ENCODE data around the gene EWSR1. TPM values are rescaled to one million over a fixed set of nuclear protein-coding genes. Genes with fewer than 3 reads are reported as not detected.

The EWSR1 gene
- polyA plus RNA-seq, 1 donor from 2014 or later = 277 TPM

DNA sequence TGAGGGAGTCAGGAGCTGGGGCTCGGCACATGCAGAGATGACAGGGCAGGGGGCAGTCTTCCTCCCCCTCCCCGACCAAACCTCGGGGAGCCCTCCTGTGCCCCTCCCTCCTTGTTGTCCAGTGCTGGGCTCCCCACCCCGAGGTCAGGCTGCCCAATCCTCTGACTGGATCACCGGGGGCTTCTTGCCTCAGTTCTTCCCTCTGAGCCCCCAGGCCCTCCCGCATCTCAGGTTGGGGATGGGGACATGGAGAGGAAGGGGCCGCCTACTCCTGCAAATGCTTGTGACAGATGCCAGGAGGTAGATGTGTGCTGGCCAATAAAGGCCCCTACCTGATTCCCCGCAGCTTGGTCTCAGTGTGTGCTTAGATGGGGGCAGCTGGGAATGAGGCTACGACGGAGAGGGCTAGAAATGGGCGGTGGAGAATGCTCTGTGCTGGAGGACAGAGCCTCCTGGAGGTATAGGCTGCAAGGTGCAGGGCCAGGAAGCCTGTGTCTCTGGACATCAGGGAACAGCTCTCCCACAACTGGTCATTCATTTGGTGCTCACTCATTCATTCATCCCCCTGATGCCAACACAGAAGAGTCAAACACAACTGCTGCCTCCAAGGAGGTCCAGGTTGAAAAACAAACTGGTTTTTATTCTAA, 8.7 kb upstream of the EWSR1 start:
- no peak overlapping the region for H2AFZ ChIP-seq (ENCODE audit: low read depth, low read length)
- H3K4me2 ChIP-seq (ENCODE audit: low read length) = no peak overlapping the region
- H4K20me1 ChIP-seq (ENCODE audit: insufficient read depth) = no peaks in the 10 kb centered on the region
- no peak overlapping the region for H3K9ac ChIP-seq (ENCODE audit: low read length)
- no peak overlapping the region for H3K27ac ChIP-seq (ENCODE audit: low read length)
- H3K9me3 ChIP-seq (ENCODE audit: low read length) = no peaks in the 10 kb centered on the region
- no peaks in the 10 kb centered on the region for H3K9me2 ChIP-seq (ENCODE audit: insufficient read depth, low read length)
- no peaks in the 10 kb centered on the region for H3K79me2 ChIP-seq (replicated peaks; ENCODE audit: insufficient read depth, low read length)
- TF ChIP-seq SMC3 (conservative IDR thresholded peaks at IDR 0.05; ENCODE audit: poor library complexity) = no peak
- TF ChIP-seq RAD21 (conservative IDR thresholded peaks at IDR 0.05) = no peak
- TF ChIP-seq TAF1 (IDR thresholded peaks at IDR 0.05; ENCODE audit: low read depth) = no peak
- TF ChIP-seq, protein P1, sequence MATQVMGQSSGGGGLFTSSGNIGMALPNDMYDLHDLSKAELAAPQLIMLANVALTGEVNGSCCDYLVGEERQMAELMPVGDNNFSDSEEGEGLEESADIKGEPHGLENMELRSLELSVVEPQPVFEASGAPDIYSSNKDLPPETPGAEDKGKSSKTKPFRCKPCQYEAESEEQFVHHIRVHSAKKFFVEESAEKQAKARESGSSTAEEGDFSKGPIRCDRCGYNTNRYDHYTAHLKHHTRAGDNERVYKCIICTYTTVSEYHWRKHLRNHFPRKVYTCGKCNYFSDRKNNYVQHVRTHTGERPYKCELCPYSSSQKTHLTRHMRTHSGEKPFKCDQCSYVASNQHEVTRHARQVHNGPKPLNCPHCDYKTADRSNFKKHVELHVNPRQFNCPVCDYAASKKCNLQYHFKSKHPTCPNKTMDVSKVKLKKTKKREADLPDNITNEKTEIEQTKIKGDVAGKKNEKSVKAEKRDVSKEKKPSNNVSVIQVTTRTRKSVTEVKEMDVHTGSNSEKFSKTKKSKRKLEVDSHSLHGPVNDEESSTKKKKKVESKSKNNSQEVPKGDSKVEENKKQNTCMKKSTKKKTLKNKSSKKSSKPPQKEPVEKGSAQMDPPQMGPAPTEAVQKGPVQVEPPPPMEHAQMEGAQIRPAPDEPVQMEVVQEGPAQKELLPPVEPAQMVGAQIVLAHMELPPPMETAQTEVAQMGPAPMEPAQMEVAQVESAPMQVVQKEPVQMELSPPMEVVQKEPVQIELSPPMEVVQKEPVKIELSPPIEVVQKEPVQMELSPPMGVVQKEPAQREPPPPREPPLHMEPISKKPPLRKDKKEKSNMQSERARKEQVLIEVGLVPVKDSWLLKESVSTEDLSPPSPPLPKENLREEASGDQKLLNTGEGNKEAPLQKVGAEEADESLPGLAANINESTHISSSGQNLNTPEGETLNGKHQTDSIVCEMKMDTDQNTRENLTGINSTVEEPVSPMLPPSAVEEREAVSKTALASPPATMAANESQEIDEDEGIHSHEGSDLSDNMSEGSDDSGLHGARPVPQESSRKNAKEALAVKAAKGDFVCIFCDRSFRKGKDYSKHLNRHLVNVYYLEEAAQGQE (IDR thresholded peaks at IDR 0.05; ENCODE audit: borderline replicate concordance) = no peak
- no peak for TF ChIP-seq MXI1 (conservative IDR thresholded peaks at IDR 0.05; ENCODE audit: poor library complexity, severe bottlenecking)
- no peak for TF ChIP-seq POLR2AphosphoS5 (IDR thresholded peaks at IDR 0.05)
- TF ChIP-seq, protein P2, sequence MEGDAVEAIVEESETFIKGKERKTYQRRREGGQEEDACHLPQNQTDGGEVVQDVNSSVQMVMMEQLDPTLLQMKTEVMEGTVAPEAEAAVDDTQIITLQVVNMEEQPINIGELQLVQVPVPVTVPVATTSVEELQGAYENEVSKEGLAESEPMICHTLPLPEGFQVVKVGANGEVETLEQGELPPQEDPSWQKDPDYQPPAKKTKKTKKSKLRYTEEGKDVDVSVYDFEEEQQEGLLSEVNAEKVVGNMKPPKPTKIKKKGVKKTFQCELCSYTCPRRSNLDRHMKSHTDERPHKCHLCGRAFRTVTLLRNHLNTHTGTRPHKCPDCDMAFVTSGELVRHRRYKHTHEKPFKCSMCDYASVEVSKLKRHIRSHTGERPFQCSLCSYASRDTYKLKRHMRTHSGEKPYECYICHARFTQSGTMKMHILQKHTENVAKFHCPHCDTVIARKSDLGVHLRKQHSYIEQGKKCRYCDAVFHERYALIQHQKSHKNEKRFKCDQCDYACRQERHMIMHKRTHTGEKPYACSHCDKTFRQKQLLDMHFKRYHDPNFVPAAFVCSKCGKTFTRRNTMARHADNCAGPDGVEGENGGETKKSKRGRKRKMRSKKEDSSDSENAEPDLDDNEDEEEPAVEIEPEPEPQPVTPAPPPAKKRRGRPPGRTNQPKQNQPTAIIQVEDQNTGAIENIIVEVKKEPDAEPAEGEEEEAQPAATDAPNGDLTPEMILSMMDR (IDR thresholded peaks at IDR 0.05; ENCODE audit: poor library complexity, severe bottlenecking) = no peak
- no peaks in the 10 kb centered on the region for H3F3A ChIP-seq (ENCODE audit: insufficient read depth, low read length, poor library complexity, severe bottlenecking)
- H3K27me3 ChIP-seq (ENCODE audit: insufficient read depth, low read depth, low read length) = no peaks in the 10 kb centered on the region
- H3K4me3 ChIP-seq (ENCODE audit: low read length) = no peak overlapping the region
- H3K36me3 ChIP-seq (ENCODE audit: insufficient read depth, low read length) = no peaks in the 10 kb centered on the region

DNA sequence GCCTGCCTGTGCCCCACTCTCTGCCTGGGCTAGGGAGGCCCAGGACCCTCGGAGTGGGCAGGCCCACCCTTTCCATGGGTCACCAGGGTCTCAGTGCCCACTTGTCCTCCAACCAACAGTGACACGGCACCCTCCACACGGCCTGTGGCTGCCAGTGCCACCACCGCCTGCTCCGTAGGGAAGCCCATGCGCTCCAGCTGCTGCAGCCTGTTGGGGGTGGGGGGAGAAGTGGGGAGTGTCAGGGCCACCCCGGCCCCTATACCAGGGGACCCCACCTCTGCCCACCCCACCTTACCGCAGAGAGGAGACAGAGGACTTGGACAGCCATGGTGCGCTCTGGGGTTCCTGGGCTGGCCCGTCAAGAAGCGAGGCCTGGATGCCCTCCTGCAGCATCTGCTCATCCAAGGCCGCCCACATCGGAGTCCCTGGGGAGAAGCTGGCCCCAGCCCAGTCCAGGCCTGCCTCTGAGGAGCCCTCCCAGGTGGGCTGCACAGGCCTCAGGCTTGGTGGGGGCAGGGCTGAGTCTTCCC, 8.0 kb upstream of the EWSR1 start:
- no peak overlapping the region for H3K4me3 ChIP-seq (ENCODE audit: low read length)
- H3K9me2 ChIP-seq (ENCODE audit: insufficient read depth, low read length) = no peaks in the 10 kb centered on the region
- no peaks in the 10 kb centered on the region for H3K27me3 ChIP-seq (ENCODE audit: insufficient read depth, low read depth, low read length)
- no peak overlapping the region for H2AFZ ChIP-seq (ENCODE audit: low read depth, low read length)
- H4K20me1 ChIP-seq (ENCODE audit: insufficient read depth) = no peaks in the 10 kb centered on the region
- H3F3A ChIP-seq (ENCODE audit: insufficient read depth, low read length, poor library complexity, severe bottlenecking) = no peaks in the 10 kb centered on the region
- no peaks in the 10 kb centered on the region for H3K9me3 ChIP-seq (ENCODE audit: low read length)
- TF ChIP-seq EZH2 (IDR thresholded peaks at IDR 0.05; ENCODE audit: borderline replicate concordance, insufficient read depth, low read length, poor library complexity, severe bottlenecking) (no peak), TAF1 (IDR thresholded peaks at IDR 0.05; ENCODE audit: low read depth) (no peak), POLR2AphosphoS5 (IDR thresholded peaks at IDR 0.05) (no peak), RAD21 (conservative IDR thresholded peaks at IDR 0.05) (no peak), MXI1 (conservative IDR thresholded peaks at IDR 0.05; ENCODE audit: poor library complexity, severe bottlenecking) (no peak)
- TF ChIP-seq, protein P1 (IDR thresholded peaks at IDR 0.05; ENCODE audit: borderline replicate concordance) = no peak
- no peaks in the 10 kb centered on the region for H3K36me3 ChIP-seq (ENCODE audit: insufficient read depth, low read length)
- no peak overlapping the region for H3K9ac ChIP-seq (ENCODE audit: low read length)
- H3K79me2 ChIP-seq (replicated peaks; ENCODE audit: insufficient read depth, low read length) = no peaks in the 10 kb centered on the region
- H3K27ac ChIP-seq (ENCODE audit: low read length) = no peak overlapping the region
- H3K4me2 ChIP-seq (ENCODE audit: low read length) = no peak overlapping the region

Measured in neural cell (in vitro differentiated cells).